Keratinocyte (primary cell): ENCODE data around the gene SLC44A1. TPM values are rescaled to one million over a fixed set of nuclear protein-coding genes. Genes with fewer than 3 reads are reported as not detected.
A peak's percentile ranks its signal among the peaks of the same experiment; 100 is the strongest.

Source experiments
- DNase-seq: peaks from one replicate; pipeline ENCODE4 v3.0.0-alpha.2; 2011; ENCODE audit warnings: low read depth, missing footprints, low spot score
- FAIRE-seq: peaks from 2 replicates; lab custom pipeline; 2011; peaks lifted over from hg19 to GRCh38; lab: Jason Lieb, UNC
- H2AFZ ChIP-seq: 2 replicates; pipeline ENCODE4 v1.6.0; 2012; ENCODE audit warnings: low read length, control low read depth, inconsistent platforms; ENCODE audit not compliant: control insufficient read depth
- H3K27ac ChIP-seq: 2 replicates; pipeline ENCODE4 v1.5.1; 2011; ENCODE audit warnings: low read length; ENCODE audit not compliant: control insufficient read depth, insufficient read depth
- H3K27me3 ChIP-seq: 3 replicates; pipeline ENCODE4 v1.6.0; 2011; ENCODE audit warnings: low read length; ENCODE audit not compliant: control insufficient read depth, insufficient read depth; ENCODE audit errors: extremely low read depth
- H3K36me3 ChIP-seq, 2 experiments: 2 replicates in 1 of 2; 3 replicates in 1 of 2; pipeline ENCODE4 v1.5.1; 2011; ENCODE audit warnings: low read length in 2 of 2, mild to moderate bottlenecking in 1 of 2; ENCODE audit not compliant: control insufficient read depth in 2 of 2, insufficient read depth in 2 of 2; ENCODE audit errors: extremely low read depth in 1 of 2
- H3K4me1 ChIP-seq: 3 replicates; pipeline ENCODE4 v1.5.1; 2011; ENCODE audit warnings: low read length; ENCODE audit not compliant: control insufficient read depth, insufficient read depth; ENCODE audit errors: extremely low read depth
- H3K4me2 ChIP-seq: 3 replicates; pipeline ENCODE4 v1.6.0; 2011; ENCODE audit warnings: low read depth, low read length; ENCODE audit not compliant: control insufficient read depth, insufficient read depth; ENCODE audit errors: extremely low read depth
- H3K4me3 ChIP-seq, 3 experiments: fragments of 200-600 bp in 1 of 3; sonication (generic) in 1 of 3; 2 replicates in 2 of 3; 3 replicates in 1 of 3; pipeline ENCODE4 v1.5.1; 2011 to 2016; ENCODE audit warnings: low read length in 3 of 3, mild to moderate bottlenecking in 3 of 3, control low read depth in 2 of 3, inconsistent platforms in 1 of 3, low read depth in 1 of 3, mixed read lengths in 1 of 3, mixed run types in 1 of 3, moderate library complexity in 1 of 3; ENCODE audit not compliant: control insufficient read depth in 2 of 3, insufficient read depth in 2 of 3; ENCODE audit errors: extremely low read depth in 1 of 3
- H3K79me2 ChIP-seq: 2 replicates; pipeline ENCODE4 v1.6.0; 2012; ENCODE audit warnings: low read length; ENCODE audit not compliant: control insufficient read depth, insufficient read depth
- H3K9ac ChIP-seq: 3 replicates; pipeline ENCODE4 v1.6.0; 2011; ENCODE audit warnings: low read length; ENCODE audit not compliant: control insufficient read depth, insufficient read depth; ENCODE audit errors: extremely low read depth
- H3K9me1 ChIP-seq: 3 replicates; pipeline ENCODE4 v1.6.0; 2011; ENCODE audit warnings: low read length; ENCODE audit not compliant: control insufficient read depth, insufficient read depth; ENCODE audit errors: extremely low read depth
- H3K9me3 ChIP-seq: 2 replicates; pipeline ENCODE4 v1.5.1; 2012; ENCODE audit warnings: low read depth, low read length; ENCODE audit not compliant: control insufficient read depth
- H4K20me1 ChIP-seq: 3 replicates; pipeline ENCODE4 v1.6.0; 2011; ENCODE audit warnings: low read length; ENCODE audit not compliant: control insufficient read depth, insufficient read depth; ENCODE audit errors: extremely low read depth
- CTCF ChIP-seq, 3 experiments: IDR thresholded peaks in 1 of 3; conservative IDR thresholded peaks in 1 of 3; optimal IDR thresholded peaks in 1 of 3; 2 replicates in 2 of 3; 3 replicates in 1 of 3; pipeline versions ENCODE3 to v1.5.1; 2011; ENCODE audit warnings: low read length in 3 of 3, mild to moderate bottlenecking in 3 of 3, moderate library complexity in 2 of 3, control low read depth in 1 of 3, inconsistent platforms in 1 of 3; ENCODE audit not compliant: insufficient read depth in 2 of 3; ENCODE audit errors: extremely low read depth in 1 of 3
- EZH2 ChIP-seq: IDR thresholded peaks from one replicate; pipeline ENCODE4 v1.6.1; 2012; ENCODE audit warnings: inconsistent platforms, mild to moderate bottlenecking, low read length, moderate library complexity
- dilution Hi-C: fragments of 300-500 bp; cut with MboI; formaldehyde crosslinking; loops from one replicate; pipeline ENCODE4 v1.7.0; 2020; ENCODE audit warnings: low sequenced_read_pairs; ENCODE audit not compliant: extremely low pct_ligation_motif_present
- polyA plus RNA-seq, 5 experiments: library from polyadenylated mRNA; depleted of rRNA in 3 of 5; stranded (reverse) in 3 of 5; stranded (forward) in 1 of 5; unstranded in 1 of 5; fragments of >200 nt; gene quantifications; 1 replicate in 1 of 5; 2 replicates in 3 of 5; 3 replicates in 1 of 5; pipeline versions ENCODE4 v1.2.1 to v1.2.3, GENCODE V29; 2011 to 2012; ENCODE audit warnings: missing spikeins in 2 of 5, low read depth in 1 of 5, low replicate concordance in 1 of 5

Gene SLC44A1
- polyA plus RNA-seq, 1 donor (not counting 4 experiments of a cell fraction or from before 2014, with no cell fraction given), result 22.9 TPM

GRCh38 chr9:105309531-105309931, 65.1 kb downstream of the SLC44A1 start:
- no peaks in the 10 kb centered on the region for H4K20me1 ChIP-seq
- no peaks in the 10 kb centered on the region for H3K9me1 ChIP-seq
- TF ChIP-seq CTCF (optimal IDR thresholded peaks at IDR 0.05 in 1 of 3, IDR thresholded peaks at IDR 0.05 in 1 of 3, conservative IDR thresholded peaks at IDR 0.05 in 1 of 3; ENCODE audit: extremely low read depth in 1 of 3, insufficient read depth in 2 of 3, low read length in 3 of 3) (no peak), EZH2 (no peak)
- H2AFZ ChIP-seq, result no peak overlapping the region
- no peaks in the 10 kb centered on the region for H3K27me3 ChIP-seq
- no peak overlapping the region for H3K9ac ChIP-seq
- H3K4me2 ChIP-seq, result peak overlapping the region; percentile 3
- peak; percentile 72 for FAIRE-seq
- peaks cover 0 to 2% of the 10 kb centered on the region in 2 experiments for H3K36me3 ChIP-seq
- DNase-seq, result no peak
- H3K9me3 ChIP-seq, result no peaks in the 10 kb centered on the region
- no peak overlapping the region for H3K4me3 ChIP-seq
- H3K27ac ChIP-seq, result no peak overlapping the region
- no peaks in the 10 kb centered on the region for H3K79me2 ChIP-seq
- dilution Hi-C loops, result no loop called here
- H3K4me1 ChIP-seq, result peaks cover 7% of the 10 kb centered on the region

- H3K4me3 ChIP-seq, result no peak overlapping the region
- H3K9me3 ChIP-seq, result no peaks in the 10 kb centered on the region
- H3K27ac ChIP-seq, result no peak overlapping the region
- no peak overlapping the region for H3K4me2 ChIP-seq
- dilution Hi-C loops, result no loop called here
- FAIRE-seq, result no peak
- H3K4me1 ChIP-seq, result peaks cover 7% of the 10 kb centered on the region
- H3K9me1 ChIP-seq, result no peaks in the 10 kb centered on the region
- H3K9ac ChIP-seq, result no peak overlapping the region
- DNase-seq, result no peak
- H2AFZ ChIP-seq, result no peak overlapping the region
- H3K36me3 ChIP-seq, result peaks cover 0 to 2% of the 10 kb centered on the region in 2 experiments
- no peaks in the 10 kb centered on the region for H3K79me2 ChIP-seq
- no peaks in the 10 kb centered on the region for H4K20me1 ChIP-seq
- no peaks in the 10 kb centered on the region for H3K27me3 ChIP-seq
- TF ChIP-seq EZH2, result no peak
- TF ChIP-seq CTCF (optimal IDR thresholded peaks at IDR 0.05 in 1 of 3, IDR thresholded peaks at IDR 0.05 in 1 of 3, conservative IDR thresholded peaks at IDR 0.05 in 1 of 3; ENCODE audit: extremely low read depth in 1 of 3, insufficient read depth in 2 of 3, low read length in 3 of 3), result no peak
These were observed 66.9 kb downstream of the SLC44A1 start for GRCh38 chr9:105311306-105311705.
